A673 (cell line): ENCODE data around the gene F13A1. TPM values are rescaled to one million over a fixed set of nuclear protein-coding genes. Genes with fewer than 3 reads are reported as not detected.

Experiments used
- BruUV-seq: library from RNA; stranded (reverse); fragments of 400-500 nt; replicated peaks from 2 replicates; lab custom pipeline; 2021; lab: Mats Ljungman, UMichigan
- CTCF ChIA-PET: fragments of 300-600 bp; sonication (Branson Sonifier 250); formaldehyde crosslinking; loops from one replicate; lab custom pipeline; 2022; ENCODE audit warnings: antibody characterized with exemption; lab: Charles Lee
- POLR2A ChIA-PET: fragments of 300-600 bp; sonication (Branson Sonifier 250); formaldehyde crosslinking; loops from one replicate; lab custom pipeline; 2022; ENCODE audit warnings: antibody characterized with exemption; ENCODE audit not compliant: low non-redundant PET; lab: Charles Lee
- DNase-seq: peaks from one replicate; pipeline ENCODE4 v3.0.0-alpha.2; 2015; ENCODE audit warnings: low spot score
- H3K27ac ChIP-seq: fragments of 200-600 bp; sonication (generic); 2 replicates; pipeline ENCODE4 v1.5.1; 2016; ENCODE audit warnings: mixed run types, low read depth, mild to moderate bottlenecking, mixed read lengths, antibody characterized with exemption, low read length; ENCODE audit not compliant: poor library complexity, severe bottlenecking
- H3K27me3 ChIP-seq: fragments of 200-600 bp; sonication (generic); replicated peaks from 2 replicates; pipeline ENCODE4 v1.6.1; 2017; ENCODE audit warnings: mixed run types, low read depth, mild to moderate bottlenecking, mixed read lengths, antibody characterized with exemption, low read length; ENCODE audit not compliant: insufficient read depth, poor library complexity
- H3K36me3 ChIP-seq: fragments of 200-600 bp; sonication (generic); 2 replicates; pipeline ENCODE4 v1.6.1; 2016; ENCODE audit warnings: mixed run types, mild to moderate bottlenecking, mixed read lengths, antibody characterized with exemption, low read length; ENCODE audit not compliant: insufficient read depth, poor library complexity, severe bottlenecking
- H3K4me1 ChIP-seq: fragments of 200-600 bp; sonication (generic); 2 replicates; pipeline ENCODE4 v1.6.1; 2017; ENCODE audit warnings: mixed run types, mild to moderate bottlenecking, mixed read lengths, antibody characterized with exemption, low read length; ENCODE audit not compliant: insufficient read depth, poor library complexity, severe bottlenecking
- H3K4me3 ChIP-seq: fragments of 200-600 bp; sonication (generic); 2 replicates; pipeline ENCODE4 v1.5.1; 2016; ENCODE audit warnings: low read depth, mixed run types, mild to moderate bottlenecking, mixed read lengths, low read length; ENCODE audit not compliant: poor library complexity, severe bottlenecking
- H3K9me3 ChIP-seq: fragments of 200-600 bp; sonication (generic); 2 replicates; pipeline ENCODE4 v1.6.1; 2016; ENCODE audit warnings: mixed run types, low read depth, mild to moderate bottlenecking, mixed read lengths, antibody characterized with exemption, low read length; ENCODE audit not compliant: poor library complexity, severe bottlenecking
- CTCF ChIP-seq: fragments of 300-800, 200-600 bp; sonication (generic); conservative IDR thresholded peaks from 2 replicates; pipeline ENCODE4 v1.5.1; 2017; ENCODE audit warnings: low read depth, mild to moderate bottlenecking, antibody characterized with exemption, low read length, moderate library complexity, mixed read lengths
- EZH2 ChIP-seq: fragments of 200-600 bp; sonication (generic); IDR thresholded peaks from 2 replicates; pipeline ENCODE4 v1.6.1; 2017; ENCODE audit warnings: borderline replicate concordance, low read depth, mild to moderate bottlenecking, mixed read lengths, antibody characterized with exemption, low read length; ENCODE audit not compliant: poor library complexity, severe bottlenecking
- intact Hi-C: fragments of 100-400 bp; cut with micrococcal nuclease; formaldehyde crosslinking; loops from one replicate; pipeline ENCODE4 v1.10.0; 2022; ENCODE audit not compliant: unreplicated experiment
- total RNA-seq: library from RNA; stranded (reverse); gene quantifications from 2 replicates; pipeline ENCODE4 v1.2.3, GENCODE V29; 2021

Gene F13A1
- total RNA-seq, 1 experiment from 2014 or later = not detected

- no TSS peak for BruUV-seq
- TF ChIP-seq EZH2 (no peak), CTCF (no peak)
- ChIA-PET POLR2A (no interaction called here), CTCF (no interaction called here)
- Histone ChIP-seq H3K27me3 (peaks cover 42% of the 10 kb centered on the region), H3K9me3 (no peaks in the 10 kb centered on the region), H3K27ac (no peak overlapping the region), H3K4me1 (no peaks in the 10 kb centered on the region), H3K36me3 (no peaks in the 10 kb centered on the region), H3K4me3 (no peak overlapping the region)
- intact Hi-C loops = no loop called here
- peak; percentile 9 for DNase-seq
Measured at GRCh38 chr6:6277413-6277812, 43.0 kb downstream of the F13A1 start.

DNA sequence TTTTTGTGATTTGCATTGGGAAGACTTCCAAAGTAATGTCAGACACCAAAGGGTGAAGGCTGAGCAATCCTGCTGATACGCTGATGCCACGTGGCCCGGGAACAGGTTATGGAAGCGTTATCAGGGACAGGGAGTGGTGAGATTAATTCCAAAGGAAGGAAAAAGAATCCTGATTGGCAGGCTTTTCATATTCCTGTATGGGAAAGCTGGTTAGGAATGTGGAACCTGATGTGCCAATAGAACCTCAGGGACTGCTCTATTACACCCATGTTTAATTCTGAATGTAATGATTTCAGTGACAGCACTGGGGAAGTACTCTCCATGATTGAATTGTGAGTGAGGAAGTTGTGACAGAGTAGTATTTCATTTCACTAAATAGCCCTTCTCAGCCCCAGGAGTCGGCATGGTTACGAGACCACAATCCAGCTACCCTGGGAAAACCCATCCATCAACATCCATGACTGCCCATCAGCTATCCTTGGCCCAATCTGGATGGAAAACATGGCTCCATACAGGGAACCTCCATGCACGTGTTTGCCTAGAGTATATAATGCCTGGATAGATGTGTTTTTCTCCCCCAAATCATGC is 49.4 kb downstream of the F13A1 start:
- Histone ChIP-seq H3K4me1 (no peaks in the 10 kb centered on the region), H3K9me3 (no peaks in the 10 kb centered on the region)
- no TSS peak for BruUV-seq

GRCh38 chr6:6260196-6260722 is 60.2 kb downstream of the F13A1 start:
- CTCF ChIA-PET = no interaction called here
- intact Hi-C loops = no loop called here
- Histone ChIP-seq H3K4me3 (no peak overlapping the region), H3K36me3 (no peaks in the 10 kb centered on the region), H3K27me3 (peaks cover 23% of the 10 kb centered on the region), H3K9me3 (no peaks in the 10 kb centered on the region), H3K27ac (no peak overlapping the region), H3K4me1 (peaks cover 20% of the 10 kb centered on the region)
- no TSS peak for BruUV-seq
- TF ChIP-seq CTCF = no peak
- no peak for TF ChIP-seq EZH2
- DNase-seq = no peak
- POLR2A ChIA-PET = no interaction called here

More for the DNA sequence above, 49.4 kb downstream of the F13A1 start:
- Histone ChIP-seq H3K4me3 (no peak overlapping the region), H3K36me3 (no peaks in the 10 kb centered on the region), H3K27ac (no peak overlapping the region), H3K27me3 (peaks cover 72% of the 10 kb centered on the region)
- TF ChIP-seq CTCF = no peak
- TF ChIP-seq EZH2 = no peak
- POLR2A ChIA-PET = no interaction called here
- intact Hi-C loops = no loop called here
- DNase-seq = no peak
- CTCF ChIA-PET = no interaction called here
